OCI-LY7 (cell line): ENCODE results near the gene RNU7-1. TPM values are rescaled to one million over a fixed set of nuclear protein-coding genes. Genes with fewer than 3 reads are reported as not detected.

Experiments used
- BruUV-seq: library from RNA; stranded (reverse); fragments of 400-500 nt; replicated peaks from 2 replicates; lab custom pipeline; 2021; lab: Mats Ljungman, UMichigan
- CTCF ChIA-PET: fragments of 300-600 bp; sonication (Branson Sonifier 250); formaldehyde crosslinking; loops from one replicate; lab custom pipeline; 2022; ENCODE audit warnings: antibody characterized with exemption; ENCODE audit not compliant: unreplicated experiment; lab: Charles Lee
- POLR2A ChIA-PET: fragments of 300-600 bp; sonication (Branson Sonifier 250); formaldehyde crosslinking; loops from one replicate; lab custom pipeline; 2022; ENCODE audit warnings: antibody characterized with exemption; lab: Charles Lee
- DNase-seq: peaks from one replicate; pipeline ENCODE4 v3.0.0-alpha.2; 2015; ENCODE audit warnings: low spot score
- H2AFZ ChIP-seq: fragments of 200-600 bp; sonication (generic), shearing (Covaris generic); 2 replicates; pipeline ENCODE4 v1.6.1; 2014; ENCODE audit warnings: mild to moderate bottlenecking, antibody characterized with exemption, low read length, moderate library complexity
- H3K27ac ChIP-seq: fragments of 200-600 bp; sonication (generic); 2 replicates; pipeline ENCODE4 v1.5.1; 2014; ENCODE audit warnings: mixed run types, low read depth, mild to moderate bottlenecking, moderate library complexity, low read length, inconsistent platforms; ENCODE audit not compliant: poor library complexity, severe bottlenecking
- H3K36me3 ChIP-seq: fragments of 200-600 bp; sonication (generic); 2 replicates; pipeline ENCODE4 v1.6.1; 2014; ENCODE audit warnings: mild to moderate bottlenecking, antibody characterized with exemption, low read length, moderate library complexity, mixed read lengths; ENCODE audit not compliant: insufficient read depth
- H3K4me1 ChIP-seq: fragments of 200-600 bp; sonication (generic); 2 replicates; pipeline ENCODE4 v1.5.1; 2014; ENCODE audit warnings: mild to moderate bottlenecking, low read length; ENCODE audit not compliant: insufficient read depth, poor library complexity, severe bottlenecking
- H3K4me2 ChIP-seq: fragments of 200-600 bp; sonication (generic); 2 replicates; pipeline ENCODE4 v1.6.1; 2014; ENCODE audit warnings: mild to moderate bottlenecking, low read length
- H3K4me3 ChIP-seq: fragments of 200-600 bp; sonication (generic); 2 replicates; pipeline ENCODE4 v1.5.1; 2014; ENCODE audit warnings: mild to moderate bottlenecking, low read depth, low read length; ENCODE audit not compliant: poor library complexity, severe bottlenecking
- H3K79me2 ChIP-seq: fragments of 200-600 bp; sonication (generic); 2 replicates; pipeline ENCODE4 v1.6.1; 2016; ENCODE audit warnings: low read depth, mild to moderate bottlenecking, low read length, moderate library complexity, mixed read lengths; ENCODE audit not compliant: insufficient read depth
- H3K9me2 ChIP-seq: fragments of 200-600 bp; sonication (generic); 2 replicates; pipeline ENCODE4 v1.6.1; 2016; ENCODE audit warnings: mild to moderate bottlenecking, low read length, mixed read lengths; ENCODE audit not compliant: insufficient read depth
- H3K9me3 ChIP-seq: fragments of 200-600 bp; sonication (generic); 2 replicates; pipeline ENCODE4 v1.6.1; 2014; ENCODE audit warnings: mild to moderate bottlenecking, mixed run types, low read length, mixed read lengths
- H4K20me1 ChIP-seq: fragments of 200-600 bp; sonication (generic); 2 replicates; pipeline ENCODE4 v1.6.1; 2014; ENCODE audit warnings: mild to moderate bottlenecking, antibody characterized with exemption, low read length, moderate library complexity, mixed read lengths; ENCODE audit not compliant: insufficient read depth
- EZH2phosphoT487 ChIP-seq: fragments of 200-600 bp; sonication (generic); IDR thresholded peaks from 2 replicates; pipeline ENCODE4 v1.6.1; 2018; ENCODE audit warnings: low read depth, borderline replicate concordance, mild to moderate bottlenecking, mixed run types, antibody characterized with exemption, low read length, moderate library complexity, mixed read lengths
- intact Hi-C: fragments of 100-400 bp; cut with micrococcal nuclease; formaldehyde crosslinking; loops from one replicate; pipeline ENCODE4 v1.10.0; 2022; ENCODE audit not compliant: unreplicated experiment
- total RNA-seq, 2 experiments: library from RNA; depleted of rRNA in 1 of 2; stranded (reverse); fragments of >200 nt in 1 of 2; shearing (Covaris generic) in 1 of 2; gene quantifications; 2 replicates each; pipeline ENCODE4 v1.2.3, GENCODE V29; 2014 to 2022
- TF ChIP-seq, protein P1 (sequence below): fragments of 200-600 bp; sonication (generic); conservative IDR thresholded peaks from 2 replicates; pipeline ENCODE4 v1.5.1; 2014; ENCODE audit warnings: mild to moderate bottlenecking, antibody characterized with exemption, low read length, moderate library complexity, mixed read lengths

The RNU7-1 gene
- total RNA-seq, 2 experiments from 2014 or later: not detected

DNA sequence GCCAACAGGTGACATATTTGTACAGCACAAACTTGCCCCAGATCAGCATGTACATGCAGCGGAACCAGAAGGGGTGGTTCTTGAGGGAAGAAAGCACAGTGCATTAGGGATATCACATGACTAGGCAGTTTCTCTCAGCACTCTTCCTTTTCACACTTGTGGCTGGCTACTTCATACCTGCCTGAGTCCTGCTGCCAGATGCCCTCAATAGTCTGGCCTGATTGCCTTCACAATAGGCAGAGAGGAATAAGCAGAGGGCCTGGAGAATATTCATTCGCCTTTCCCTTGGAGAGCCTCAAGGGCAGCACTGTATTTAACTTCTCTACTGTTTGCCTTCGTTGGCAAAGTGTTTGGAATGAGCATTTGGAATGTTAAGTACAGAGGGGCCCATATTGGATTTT is 35.0 kb downstream of the RNU7-1 start:
- DNase-seq: no peak
- Histone ChIP-seq H3K79me2 (peaks cover 7% of the 10 kb centered on the region; the same call in 1 of the 2 replicates), H2AFZ (no peak overlapping the region), H3K36me3 (peaks cover 96% of the 10 kb centered on the region), H3K9me3 (no peaks in the 10 kb centered on the region), H3K9me2 (no peaks in the 10 kb centered on the region), H3K27ac (no peak overlapping the region), H3K4me2 (no peak overlapping the region), H3K4me1 (peaks cover 23% of the 10 kb centered on the region), H4K20me1 (no peaks in the 10 kb centered on the region), H3K4me3 (no peak overlapping the region)
- ChIA-PET CTCF (no interaction called here), POLR2A (interaction anchor here (0.7 to 1.6 kb wide), 2 partner anchors 8 to 26 kb away, joined by 3 to 7 read pairs; no protein-coding TSS in a partner anchor)
- TF ChIP-seq, protein P1, sequence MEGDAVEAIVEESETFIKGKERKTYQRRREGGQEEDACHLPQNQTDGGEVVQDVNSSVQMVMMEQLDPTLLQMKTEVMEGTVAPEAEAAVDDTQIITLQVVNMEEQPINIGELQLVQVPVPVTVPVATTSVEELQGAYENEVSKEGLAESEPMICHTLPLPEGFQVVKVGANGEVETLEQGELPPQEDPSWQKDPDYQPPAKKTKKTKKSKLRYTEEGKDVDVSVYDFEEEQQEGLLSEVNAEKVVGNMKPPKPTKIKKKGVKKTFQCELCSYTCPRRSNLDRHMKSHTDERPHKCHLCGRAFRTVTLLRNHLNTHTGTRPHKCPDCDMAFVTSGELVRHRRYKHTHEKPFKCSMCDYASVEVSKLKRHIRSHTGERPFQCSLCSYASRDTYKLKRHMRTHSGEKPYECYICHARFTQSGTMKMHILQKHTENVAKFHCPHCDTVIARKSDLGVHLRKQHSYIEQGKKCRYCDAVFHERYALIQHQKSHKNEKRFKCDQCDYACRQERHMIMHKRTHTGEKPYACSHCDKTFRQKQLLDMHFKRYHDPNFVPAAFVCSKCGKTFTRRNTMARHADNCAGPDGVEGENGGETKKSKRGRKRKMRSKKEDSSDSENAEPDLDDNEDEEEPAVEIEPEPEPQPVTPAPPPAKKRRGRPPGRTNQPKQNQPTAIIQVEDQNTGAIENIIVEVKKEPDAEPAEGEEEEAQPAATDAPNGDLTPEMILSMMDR: no peak
- no peak for TF ChIP-seq EZH2phosphoT487
- BruUV-seq: no TSS peak
- intact Hi-C loops: no loop called here

DNA sequence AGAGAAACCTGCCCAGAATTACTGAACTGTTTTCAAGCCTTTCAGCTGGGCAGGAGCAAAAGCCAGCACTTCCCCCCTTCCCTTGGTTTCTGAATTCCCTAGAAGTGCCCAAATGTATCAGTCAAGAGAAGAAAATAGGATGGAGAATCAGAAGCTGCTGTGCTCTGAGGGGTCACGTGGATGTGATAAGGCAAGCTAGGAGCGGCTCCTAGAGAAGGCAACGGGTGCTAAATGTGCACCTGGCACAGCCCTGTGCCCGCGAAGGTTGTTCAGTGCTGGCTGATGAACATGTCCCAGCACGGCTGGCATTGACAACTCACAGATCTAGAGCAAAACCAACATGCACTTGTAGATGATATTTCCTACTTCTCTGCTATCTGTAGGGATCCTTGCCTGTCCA is 35.4 kb downstream of the RNU7-1 start:
- no peak for DNase-seq
- Histone ChIP-seq H4K20me1 (no peaks in the 10 kb centered on the region), H3K4me2 (no peak overlapping the region), H3K9me2 (no peaks in the 10 kb centered on the region), H3K4me3 (no peak overlapping the region), H3K4me1 (peaks cover 19% of the 10 kb centered on the region), H2AFZ (no peak overlapping the region), H3K36me3 (peaks cover 96% of the 10 kb centered on the region), H3K27ac (no peak overlapping the region), H3K79me2 (peaks cover 3% of the 10 kb centered on the region; the same call in 1 of the 2 replicates), H3K9me3 (no peaks in the 10 kb centered on the region)
- ChIA-PET POLR2A (interaction anchor here (0.6 to 1.6 kb wide), 2 partner anchors 25 to 129 kb away, joined by 3 to 7 read pairs; no protein-coding TSS in a partner anchor), CTCF (no interaction called here)
- no peak for TF ChIP-seq EZH2phosphoT487
- TF ChIP-seq, protein P1: no peak
- intact Hi-C loops: no loop called here
- BruUV-seq: no TSS peak

DNA sequence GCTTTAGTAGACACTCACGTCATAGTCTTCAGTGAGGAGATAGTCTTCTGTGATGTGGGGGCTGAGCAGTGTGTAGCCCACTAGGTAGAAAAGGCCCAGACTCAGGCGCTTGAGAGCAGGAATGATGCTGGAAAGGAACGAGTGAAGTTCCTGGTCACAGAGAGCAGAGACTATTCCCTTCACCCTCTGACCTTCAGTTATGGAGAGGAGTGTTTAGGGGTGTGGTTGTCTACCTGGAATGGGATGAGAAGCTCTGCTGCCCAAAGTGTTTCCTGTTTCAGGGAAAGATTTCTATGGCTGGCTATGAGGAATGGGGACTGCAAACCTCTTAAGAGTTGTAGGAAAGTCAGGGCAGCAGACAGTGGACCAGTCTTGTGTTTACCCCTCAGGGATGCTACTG is 35.8 kb downstream of the RNU7-1 start:
- Histone ChIP-seq H3K36me3 (peaks cover 96% of the 10 kb centered on the region), H2AFZ (no peak overlapping the region), H3K79me2 (peaks cover 1% of the 10 kb centered on the region; the same call in 1 of the 2 replicates), H3K4me3 (no peak overlapping the region), H3K4me1 (peaks cover 15% of the 10 kb centered on the region), H4K20me1 (no peaks in the 10 kb centered on the region), H3K27ac (no peak overlapping the region), H3K9me3 (no peaks in the 10 kb centered on the region), H3K4me2 (no peak overlapping the region), H3K9me2 (no peaks in the 10 kb centered on the region)
- intact Hi-C loops: no loop called here
- CTCF ChIA-PET: no interaction called here
- DNase-seq: no peak
- POLR2A ChIA-PET: interaction anchor here (0.6 kb wide), 1 partner anchor 129 kb away, joined by 3 read pairs; no protein-coding TSS in a partner anchor
- BruUV-seq: no TSS peak
- no peak for TF ChIP-seq EZH2phosphoT487
- TF ChIP-seq, protein P1: no peak
